H54 (cell line): ENCODE results near the gene NUDT19.

Source experiments
- DNase-seq: peaks from one replicate; pipeline ENCODE4 v3.0.0; 2011; ENCODE audit warnings: low spot score, mixed read lengths; ENCODE audit not compliant: insufficient read length
- FAIRE-seq: peaks from 3 replicates; lab custom pipeline; 2011; peaks lifted over from hg19 to GRCh38; lab: Jason Lieb, UNC
- POLR2A ChIP-seq: IDR thresholded peaks from 2 replicates; pipeline ENCODE4 v1.6.1; 2011; ENCODE audit warnings: low read depth, mild to moderate bottlenecking, low read length

Gene NUDT19

DNA sequence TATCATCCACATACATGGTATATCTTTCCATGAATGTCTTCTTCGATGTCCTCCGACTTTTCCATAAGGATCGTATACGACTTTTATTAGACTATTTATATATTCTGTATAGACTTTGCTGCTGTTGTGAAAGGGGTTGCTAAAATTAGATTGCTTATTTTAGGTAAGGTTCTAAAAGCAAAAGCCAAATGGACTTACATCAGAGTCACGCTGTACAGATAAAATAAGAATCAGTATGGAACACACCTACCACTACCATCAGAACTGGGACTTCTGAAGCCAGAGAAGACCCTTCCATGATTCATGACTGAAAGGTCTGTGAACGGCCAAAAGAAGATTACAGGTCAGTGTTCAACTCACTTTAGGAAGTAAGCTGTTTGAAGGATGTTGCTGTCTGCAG is 25.5 kb upstream of the NUDT19 start:
- no peak for FAIRE-seq
- no peak for DNase-seq
- no peak for TF ChIP-seq POLR2A

- no peak for DNase-seq
- no peak for FAIRE-seq
- no peak for TF ChIP-seq POLR2A
Measured at GRCh38 chr19:32669310-32669709, 22.3 kb upstream of the NUDT19 start.

GRCh38 chr19:32671883-32672593 is 19.6 kb upstream of the NUDT19 start:
- FAIRE-seq (no peak), DNase-seq (no peak)

DNA sequence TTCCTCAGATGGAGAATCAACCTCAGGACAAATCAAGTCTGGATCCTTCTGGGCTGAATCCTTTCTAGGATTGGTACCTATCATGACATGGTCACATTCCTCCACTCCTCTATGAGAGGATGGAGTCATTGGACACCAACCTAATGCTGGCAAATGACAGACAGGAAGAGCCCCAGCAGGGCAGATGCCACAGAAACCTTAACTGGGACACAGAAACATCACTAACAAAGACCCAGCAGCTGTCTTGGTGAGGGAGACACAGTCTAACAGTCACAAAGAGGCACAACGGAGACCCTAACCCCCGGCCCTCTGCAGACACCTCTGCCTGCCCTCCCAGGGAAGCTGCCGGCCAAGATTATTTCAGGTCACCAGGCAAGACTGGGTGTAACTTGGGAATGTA is 18.8 kb upstream of the NUDT19 start:
- FAIRE-seq (no peak), DNase-seq (no peak)
- no peak for TF ChIP-seq POLR2A

More at GRCh38 chr19:32671883-32672593, 19.6 kb upstream of the NUDT19 start:
- no peak for TF ChIP-seq POLR2A

DNA sequence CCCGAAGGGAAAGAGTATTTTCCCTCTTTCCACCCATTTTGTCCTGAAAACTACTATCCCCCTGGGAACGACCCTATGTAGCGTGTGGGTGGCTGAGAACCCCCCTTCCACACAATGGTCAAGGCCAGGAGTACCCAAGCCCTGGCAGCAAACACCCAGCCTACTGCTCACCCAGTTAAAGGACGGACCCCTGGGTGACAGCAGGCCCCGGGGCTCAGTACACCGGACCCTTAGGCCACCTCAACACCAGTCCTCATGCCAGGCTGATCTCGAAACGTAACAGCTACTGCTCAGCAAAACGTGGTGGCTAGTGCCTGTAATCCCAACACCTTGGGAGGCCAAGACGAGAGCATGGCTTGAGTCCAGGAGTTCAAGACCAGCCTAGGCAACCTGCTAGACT is 18.0 kb upstream of the NUDT19 start:
- TF ChIP-seq POLR2A: no peak
- FAIRE-seq (no peak), DNase-seq (no peak)

- DNase-seq (no peak), FAIRE-seq (no peak)
- no peak for TF ChIP-seq POLR2A
Measured at GRCh38 chr19:32674153-32674930, 17.3 kb upstream of the NUDT19 start.

GRCh38 chr19:32674931-32675719 is 16.5 kb upstream of the NUDT19 start, which contains the start of gene ANKRD27:
Gene ANKRD27, minus strand, starts transcription at chr19:32675180. Its CDS starts 16,165 bp downstream, at chr19:32659015.
- TF ChIP-seq POLR2A: peak; percentile 79
- peak; percentile 57 for FAIRE-seq
- peak; percentile 99 for DNase-seq

DNA sequence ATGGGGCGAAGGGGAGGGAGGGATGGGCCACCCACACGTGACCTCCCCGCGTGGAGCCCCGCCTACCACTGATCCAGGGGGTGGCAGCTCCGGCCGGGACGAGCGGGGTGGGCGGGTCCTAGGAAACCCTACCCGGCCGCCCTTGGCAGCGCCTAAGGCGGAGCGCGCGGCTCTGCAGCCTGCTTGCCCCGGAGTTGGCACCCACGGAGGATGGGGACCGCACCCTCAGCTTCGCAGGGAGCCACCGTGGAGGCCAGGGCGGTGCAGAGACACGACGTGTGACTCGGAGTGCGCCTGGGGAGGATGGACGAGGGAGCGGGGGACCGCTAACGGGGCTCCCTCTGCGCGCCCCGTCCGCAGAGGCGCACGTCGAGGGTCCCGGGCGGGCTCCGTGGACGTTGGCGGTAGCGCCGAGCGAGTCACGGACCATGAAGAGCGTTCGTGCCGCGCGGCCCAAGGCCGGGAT is 15.9 kb upstream of the NUDT19 start, which contains the start of gene RGS9BP:
RGS9BP (plus strand) TSS at position 129 of the 466 bp plus-strand sequence. CDS start 416 bp downstream, outside the sequence.
- DNase-seq: peak; percentile 97
- no peak for FAIRE-seq
- TF ChIP-seq POLR2A: peak; percentile 20; the same call in 1 of the 2 replicates

- FAIRE-seq (no peak), DNase-seq (no peak)
- TF ChIP-seq POLR2A: no peak
Measured at GRCh38 chr19:32676186-32676894, 15.3 kb upstream of the NUDT19 start.

DNA sequence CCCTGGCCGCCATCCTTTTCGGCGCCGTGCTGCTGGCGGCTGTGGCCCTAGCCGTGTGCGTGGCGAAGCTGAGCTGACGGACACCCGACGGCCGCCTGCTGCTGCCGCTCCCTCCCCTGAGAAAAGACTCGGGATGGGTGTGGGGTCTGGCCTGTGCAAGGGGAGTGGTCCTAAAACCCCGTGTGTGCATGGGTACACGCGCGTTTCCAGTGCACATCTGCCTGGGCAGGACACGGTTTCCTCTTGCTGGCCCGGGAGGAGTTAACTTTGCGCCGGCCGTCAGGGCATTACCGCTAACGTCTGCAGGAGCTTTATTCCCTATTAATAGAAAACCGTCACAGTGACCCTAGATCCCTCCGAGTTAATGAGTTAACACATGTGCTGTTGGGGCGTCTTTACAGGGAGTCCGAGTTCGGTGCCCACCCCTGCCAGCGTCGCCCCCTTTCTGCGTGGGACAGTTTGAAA is 14.7 kb upstream of the NUDT19 start:
- DNase-seq (no peak), FAIRE-seq (no peak)
- no peak for TF ChIP-seq POLR2A

DNA sequence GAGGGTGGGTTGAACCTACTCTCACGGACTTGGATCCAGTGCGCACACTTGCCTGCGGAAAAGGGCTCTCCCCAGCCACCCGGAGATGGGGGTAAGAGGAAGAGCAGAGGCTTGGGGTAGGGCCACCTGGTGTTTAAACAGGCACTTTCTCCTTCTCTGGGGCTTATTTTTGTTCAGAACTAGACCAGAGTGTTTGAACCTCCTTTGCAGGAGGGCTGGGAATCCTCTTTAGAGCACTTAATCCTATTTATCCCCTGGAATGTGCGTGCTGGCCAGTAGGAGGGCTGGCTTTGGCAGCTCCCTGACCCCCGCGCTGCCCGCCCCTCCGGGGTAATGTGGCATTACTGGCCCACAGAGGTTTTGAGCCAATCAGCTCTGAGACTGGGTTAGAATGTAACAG is 14.0 kb upstream of the NUDT19 start:
- DNase-seq (no peak), FAIRE-seq (no peak)
- no peak for TF ChIP-seq POLR2A

- TF ChIP-seq POLR2A: no peak
- FAIRE-seq (no peak), DNase-seq (no peak)
Measured at GRCh38 chr19:32680986-32681385, 10.6 kb upstream of the NUDT19 start.

DNA sequence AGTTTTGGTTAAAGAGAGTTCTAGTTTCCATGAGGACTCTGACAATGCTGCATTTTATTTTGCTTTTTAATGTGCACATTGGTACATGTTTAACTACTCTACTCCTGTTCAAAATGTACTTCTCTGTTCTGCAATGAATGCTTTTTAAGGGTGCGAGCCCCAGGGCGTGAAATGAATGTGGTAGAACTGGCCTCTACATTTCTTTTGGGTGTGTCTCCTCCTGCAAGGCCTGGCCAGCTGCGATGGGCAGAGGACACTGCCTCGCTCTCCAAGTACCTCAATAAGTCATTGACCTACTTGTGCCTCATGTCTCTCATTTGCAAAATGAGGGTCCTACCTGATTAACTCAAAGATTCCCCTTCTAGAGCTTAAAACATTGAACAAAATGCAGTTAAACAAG is 9.3 kb upstream of the NUDT19 start:
- FAIRE-seq: no peak
- no peak for DNase-seq
- no peak for TF ChIP-seq POLR2A
